Liver (tissue), 3 donors: ENCODE measurements around the gene MRPS18A.

Experiments
- EGR1 ChIP-seq, 2 donors: IDR thresholded peaks; 2 replicates each; pipeline ENCODE4 v1.6.1; 2016 to 2018; ENCODE audit warnings: antibody characterized with exemption in 2 of 2, low read depth in 2 of 2
- FOXA1 ChIP-seq: IDR thresholded peaks from 2 replicates; pipeline ENCODE4 v1.6.1; 2016; ENCODE audit warnings: antibody characterized with exemption
- FOXA2 ChIP-seq: IDR thresholded peaks from 2 replicates; pipeline ENCODE4 v1.6.1; 2016; ENCODE audit warnings: antibody characterized with exemption
- GABPA ChIP-seq, 2 donors: IDR thresholded peaks in 1 of 2; conservative IDR thresholded peaks in 1 of 2; 2 replicates each; pipeline ENCODE4 v1.6.1; 2016; ENCODE audit warnings: antibody characterized with exemption in 2 of 2, mild to moderate bottlenecking in 1 of 2, moderate library complexity in 1 of 2
- HNF4A ChIP-seq, 2 donors: conservative IDR thresholded peaks; 2 replicates each; pipeline ENCODE4 v1.6.1; 2016; ENCODE audit warnings: antibody characterized with exemption in 2 of 2, mild to moderate bottlenecking in 2 of 2
- HNF4G ChIP-seq: IDR thresholded peaks from 2 replicates; pipeline ENCODE4 v1.6.1; 2016; ENCODE audit warnings: antibody characterized with exemption
- JUND ChIP-seq, 2 donors: IDR thresholded peaks; 2 replicates each; pipeline ENCODE4 v1.6.1; 2016; ENCODE audit warnings: antibody characterized with exemption in 2 of 2
- NR2F2 ChIP-seq: IDR thresholded peaks from 2 replicates; pipeline ENCODE4 v1.6.1; 2016; ENCODE audit warnings: antibody characterized with exemption
- YY1 ChIP-seq: IDR thresholded peaks from 2 replicates; pipeline ENCODE4 v1.6.1; 2016; ENCODE audit warnings: antibody characterized with exemption, mild to moderate bottlenecking
- TF ChIP-seq, protein P1 (sequence below): IDR thresholded peaks from 2 replicates; pipeline ENCODE4 v1.6.1; 2016; ENCODE audit warnings: antibody characterized with exemption
- TF ChIP-seq, protein P2 (sequence below): fragments of 150-350 bp; IDR thresholded peaks from 2 replicates; pipeline ENCODE4 v1.5.1; 2017; ENCODE audit warnings: improper control_type of control experiment, low read depth, low read length; ENCODE audit not compliant: missing input control
- TF ChIP-seq, protein P3 (sequence below): IDR thresholded peaks from 2 replicates; pipeline ENCODE4 v1.6.1; 2016; ENCODE audit warnings: antibody characterized with exemption, mild to moderate bottlenecking
- TF ChIP-seq, protein P4 (sequence below): IDR thresholded peaks from 2 replicates; pipeline ENCODE4 v1.6.1; 2016; ENCODE audit warnings: antibody characterized with exemption
- TF ChIP-seq, protein P5 (sequence below): IDR thresholded peaks from 2 replicates; pipeline ENCODE4 v1.6.1; 2016; ENCODE audit warnings: antibody characterized with exemption
- donor health status: healthy.
- donor health status: healthy.

DNA sequence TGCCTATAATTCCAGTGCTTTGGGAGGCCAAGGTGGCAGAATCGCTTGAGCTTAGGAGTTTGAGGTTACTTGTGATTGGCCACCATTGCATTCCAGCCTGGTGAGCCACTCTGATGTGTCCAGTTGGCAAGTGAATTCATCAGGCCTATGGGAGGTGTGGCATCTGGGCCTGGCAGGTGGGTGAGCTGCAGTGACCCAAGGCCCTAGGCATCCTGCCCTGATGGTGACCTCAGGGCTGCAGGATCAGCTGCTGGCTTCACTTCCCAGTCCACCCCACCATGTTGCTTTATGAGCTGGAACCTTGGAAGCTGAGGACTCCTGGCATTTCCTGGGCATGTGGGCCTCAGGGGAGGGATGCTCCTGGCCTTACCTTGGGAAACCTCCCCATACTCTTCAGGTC, 22.2 kb downstream of the MRPS18A start:
- TF ChIP-seq, protein P1, sequence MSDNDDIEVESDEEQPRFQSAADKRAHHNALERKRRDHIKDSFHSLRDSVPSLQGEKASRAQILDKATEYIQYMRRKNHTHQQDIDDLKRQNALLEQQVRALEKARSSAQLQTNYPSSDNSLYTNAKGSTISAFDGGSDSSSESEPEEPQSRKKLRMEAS, result no peak
- TF ChIP-seq JUND (IDR thresholded peaks at IDR 0.05) (no peak), FOXA2 (no peak), HNF4A (conservative IDR thresholded peaks at IDR 0.05) (no peak), GABPA (IDR thresholded peaks at IDR 0.05 in 1 of 2, conservative IDR thresholded peaks at IDR 0.05 in 1 of 2) (no peak), EGR1 (IDR thresholded peaks at IDR 0.05; ENCODE audit: low read depth in 2 of 2) (no peak), HNF4G (no peak), FOXA1 (no peak), NR2F2 (no peak), YY1 (no peak)
- TF ChIP-seq, protein P2, sequence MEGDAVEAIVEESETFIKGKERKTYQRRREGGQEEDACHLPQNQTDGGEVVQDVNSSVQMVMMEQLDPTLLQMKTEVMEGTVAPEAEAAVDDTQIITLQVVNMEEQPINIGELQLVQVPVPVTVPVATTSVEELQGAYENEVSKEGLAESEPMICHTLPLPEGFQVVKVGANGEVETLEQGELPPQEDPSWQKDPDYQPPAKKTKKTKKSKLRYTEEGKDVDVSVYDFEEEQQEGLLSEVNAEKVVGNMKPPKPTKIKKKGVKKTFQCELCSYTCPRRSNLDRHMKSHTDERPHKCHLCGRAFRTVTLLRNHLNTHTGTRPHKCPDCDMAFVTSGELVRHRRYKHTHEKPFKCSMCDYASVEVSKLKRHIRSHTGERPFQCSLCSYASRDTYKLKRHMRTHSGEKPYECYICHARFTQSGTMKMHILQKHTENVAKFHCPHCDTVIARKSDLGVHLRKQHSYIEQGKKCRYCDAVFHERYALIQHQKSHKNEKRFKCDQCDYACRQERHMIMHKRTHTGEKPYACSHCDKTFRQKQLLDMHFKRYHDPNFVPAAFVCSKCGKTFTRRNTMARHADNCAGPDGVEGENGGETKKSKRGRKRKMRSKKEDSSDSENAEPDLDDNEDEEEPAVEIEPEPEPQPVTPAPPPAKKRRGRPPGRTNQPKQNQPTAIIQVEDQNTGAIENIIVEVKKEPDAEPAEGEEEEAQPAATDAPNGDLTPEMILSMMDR, result no peak
- TF ChIP-seq, protein P3, sequence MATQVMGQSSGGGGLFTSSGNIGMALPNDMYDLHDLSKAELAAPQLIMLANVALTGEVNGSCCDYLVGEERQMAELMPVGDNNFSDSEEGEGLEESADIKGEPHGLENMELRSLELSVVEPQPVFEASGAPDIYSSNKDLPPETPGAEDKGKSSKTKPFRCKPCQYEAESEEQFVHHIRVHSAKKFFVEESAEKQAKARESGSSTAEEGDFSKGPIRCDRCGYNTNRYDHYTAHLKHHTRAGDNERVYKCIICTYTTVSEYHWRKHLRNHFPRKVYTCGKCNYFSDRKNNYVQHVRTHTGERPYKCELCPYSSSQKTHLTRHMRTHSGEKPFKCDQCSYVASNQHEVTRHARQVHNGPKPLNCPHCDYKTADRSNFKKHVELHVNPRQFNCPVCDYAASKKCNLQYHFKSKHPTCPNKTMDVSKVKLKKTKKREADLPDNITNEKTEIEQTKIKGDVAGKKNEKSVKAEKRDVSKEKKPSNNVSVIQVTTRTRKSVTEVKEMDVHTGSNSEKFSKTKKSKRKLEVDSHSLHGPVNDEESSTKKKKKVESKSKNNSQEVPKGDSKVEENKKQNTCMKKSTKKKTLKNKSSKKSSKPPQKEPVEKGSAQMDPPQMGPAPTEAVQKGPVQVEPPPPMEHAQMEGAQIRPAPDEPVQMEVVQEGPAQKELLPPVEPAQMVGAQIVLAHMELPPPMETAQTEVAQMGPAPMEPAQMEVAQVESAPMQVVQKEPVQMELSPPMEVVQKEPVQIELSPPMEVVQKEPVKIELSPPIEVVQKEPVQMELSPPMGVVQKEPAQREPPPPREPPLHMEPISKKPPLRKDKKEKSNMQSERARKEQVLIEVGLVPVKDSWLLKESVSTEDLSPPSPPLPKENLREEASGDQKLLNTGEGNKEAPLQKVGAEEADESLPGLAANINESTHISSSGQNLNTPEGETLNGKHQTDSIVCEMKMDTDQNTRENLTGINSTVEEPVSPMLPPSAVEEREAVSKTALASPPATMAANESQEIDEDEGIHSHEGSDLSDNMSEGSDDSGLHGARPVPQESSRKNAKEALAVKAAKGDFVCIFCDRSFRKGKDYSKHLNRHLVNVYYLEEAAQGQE, result no peak
- TF ChIP-seq, protein P4, sequence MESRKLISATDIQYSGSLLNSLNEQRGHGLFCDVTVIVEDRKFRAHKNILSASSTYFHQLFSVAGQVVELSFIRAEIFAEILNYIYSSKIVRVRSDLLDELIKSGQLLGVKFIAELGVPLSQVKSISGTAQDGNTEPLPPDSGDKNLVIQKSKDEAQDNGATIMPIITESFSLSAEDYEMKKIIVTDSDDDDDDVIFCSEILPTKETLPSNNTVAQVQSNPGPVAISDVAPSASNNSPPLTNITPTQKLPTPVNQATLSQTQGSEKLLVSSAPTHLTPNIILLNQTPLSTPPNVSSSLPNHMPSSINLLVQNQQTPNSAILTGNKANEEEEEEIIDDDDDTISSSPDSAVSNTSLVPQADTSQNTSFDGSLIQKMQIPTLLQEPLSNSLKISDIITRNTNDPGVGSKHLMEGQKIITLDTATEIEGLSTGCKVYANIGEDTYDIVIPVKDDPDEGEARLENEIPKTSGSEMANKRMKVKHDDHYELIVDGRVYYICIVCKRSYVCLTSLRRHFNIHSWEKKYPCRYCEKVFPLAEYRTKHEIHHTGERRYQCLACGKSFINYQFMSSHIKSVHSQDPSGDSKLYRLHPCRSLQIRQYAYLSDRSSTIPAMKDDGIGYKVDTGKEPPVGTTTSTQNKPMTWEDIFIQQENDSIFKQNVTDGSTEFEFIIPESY, result no peak
- TF ChIP-seq, protein P5, sequence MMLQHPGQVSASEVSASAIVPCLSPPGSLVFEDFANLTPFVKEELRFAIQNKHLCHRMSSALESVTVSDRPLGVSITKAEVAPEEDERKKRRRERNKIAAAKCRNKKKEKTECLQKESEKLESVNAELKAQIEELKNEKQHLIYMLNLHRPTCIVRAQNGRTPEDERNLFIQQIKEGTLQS, result no peak
